Stimulated activated CD4-positive, alpha-beta T cell treated with anti-CD3 and anti-CD28 coated beads, Interleukin-15, amount 100 ng/mL, for 24 hours (primary cell): ENCODE results near the gene FMN1.

ENCODE experiments used
- DNase-seq: peaks from one replicate; pipeline ENCODE4 v3.0.0-alpha.2; 2020

FMN1 gene

GRCh38 chr15:33007303-33007855 is 187.1 kb downstream of the FMN1 start:
- DNase-seq, result no peak

- no peak for DNase-seq
Measured at GRCh38 chr15:33005582-33005981, 188.9 kb downstream of the FMN1 start.

- DNase-seq, result no peak
Measured at GRCh38 chr15:33001926-33002325, 192.6 kb downstream of the FMN1 start.

- no peak for DNase-seq
Measured at GRCh38 chr15:32998979-32999672, 195.4 kb downstream of the FMN1 start.

- DNase-seq, result no peak
Measured at GRCh38 chr15:32998182-32998581, 196.3 kb downstream of the FMN1 start.

GRCh38 chr15:32994810-32995424 is 199.6 kb downstream of the FMN1 start:
- DNase-seq, result no peak

GRCh38 chr15:32993285-32993684 is 201.2 kb downstream of the FMN1 start:
- DNase-seq, result no peak

- DNase-seq, result no peak
Measured at GRCh38 chr15:32991619-32992111, 202.8 kb downstream of the FMN1 start.

GRCh38 chr15:32990071-32990470 is 204.4 kb downstream of the FMN1 start:
- no peak for DNase-seq

GRCh38 chr15:32987067-32987466 is 207.4 kb downstream of the FMN1 start:
- DNase-seq, result no peak

- DNase-seq, result no peak
Measured at GRCh38 chr15:32986147-32986546, 208.4 kb downstream of the FMN1 start.

GRCh38 chr15:32983679-32984078 is 210.8 kb downstream of the FMN1 start:
- DNase-seq, result no peak

GRCh38 chr15:32982001-32982400 is 212.5 kb downstream of the FMN1 start:
- no peak for DNase-seq

- DNase-seq, result no peak
Measured at GRCh38 chr15:32981536-32981935, 213.0 kb downstream of the FMN1 start.

- no peak for DNase-seq
Measured at GRCh38 chr15:32979710-32980109, 214.8 kb downstream of the FMN1 start.

- DNase-seq, result no peak
Measured at GRCh38 chr15:32977506-32977905, 217.0 kb downstream of the FMN1 start.

GRCh38 chr15:32974691-32975090 is 219.8 kb downstream of the FMN1 start:
- no peak for DNase-seq

GRCh38 chr15:32972686-32973085 is 221.8 kb downstream of the FMN1 start:
- DNase-seq, result no peak

- DNase-seq, result no peak
Measured at GRCh38 chr15:32970847-32971246, 223.7 kb downstream of the FMN1 start.

- no peak for DNase-seq
Measured at GRCh38 chr15:32967521-32967920, 227.0 kb downstream of the FMN1 start.

GRCh38 chr15:32966512-32966911 is 228.0 kb downstream of the FMN1 start:
- no peak for DNase-seq

GRCh38 chr15:32965897-32966296 is 228.6 kb downstream of the FMN1 start:
- no peak for DNase-seq

GRCh38 chr15:32959077-32959476 is 235.4 kb downstream of the FMN1 start:
- no peak for DNase-seq

GRCh38 chr15:32957219-32957618 is 237.3 kb downstream of the FMN1 start:
- DNase-seq, result no peak
